ENCODE data around the gene BZW2.
"Not testable (repeated sequence)": the region's sequence is repeated elsewhere in the genome, so short reads cannot be mapped to it uniquely, and the experiment has no call there.

- not testable (repeated sequence) for TF ChIP-seq POLR2A (IDR thresholded peaks at IDR 0.05; ENCODE audit: low read length); GATA1 (IDR thresholded peaks at IDR 0.05; ENCODE audit: low read depth, low read length)
These were observed 32.9 kb downstream of the BZW2 start for GRCh38 chr7:16678645-16679566.
